Right lobe of liver (tissue), 6 donors: ENCODE measurements around the gene SLC35F4. TPM values are rescaled to one million over a fixed set of nuclear protein-coding genes. Genes with fewer than 3 reads are reported as not detected.
"Not testable (repeated sequence)": the region's sequence is repeated elsewhere in the genome, so short reads cannot be mapped to it uniquely, and the experiment has no call there.

Experiments
- ATAC-seq, 4 donors: fragments of 200-7000 bp; cut with Tn5 transposase; one replicate each; pipeline ENCODE4 v1.9.1; 2020; ENCODE audit warnings: mild to moderate bottlenecking in 4 of 4, moderate library complexity in 4 of 4
- DNase-seq, 3 donors: peaks; one replicate each; pipeline ENCODE4 v3.0.0-alpha.2; 2020
- H3K27ac ChIP-seq, 3 donors: fragments of 200-600 bp; one replicate each; pipeline ENCODE4 v1.8.0; 2022
- H3K27me3 ChIP-seq, 2 donors: fragments of 200-600 bp; one replicate each; pipeline ENCODE4 v1.8.0; 2022
- H3K36me3 ChIP-seq, 4 donors: fragments of 200-600 bp; sonication (generic) in 1 of 4; one replicate each; pipeline versions ENCODE4 v1.5.1 to v1.8.0; 2017 to 2022; ENCODE audit warnings: control low read depth in 1 of 4
- H3K4me1 ChIP-seq, 4 donors: fragments of 200-600 bp; sonication (generic) in 1 of 4; one replicate each; pipeline versions ENCODE4 v1.5.1 to v1.8.0; 2017 to 2022; ENCODE audit warnings: control low read depth in 1 of 4
- H3K4me3 ChIP-seq, 3 donors: fragments of 200-600 bp; one replicate each; pipeline ENCODE4 v1.8.0; 2022
- H3K9me3 ChIP-seq, 4 donors: fragments of 200-600 bp; sonication (generic) in 1 of 4; one replicate each; pipeline versions ENCODE4 v1.5.1 to v1.8.0; 2017 to 2022; ENCODE audit warnings: control low read depth in 1 of 4
- POLR2A ChIP-seq: fragments of 450-650 bp; IDR thresholded peaks from one replicate; pipeline ENCODE4 v1.6.1; 2017; ENCODE audit warnings: antibody characterized with exemption, mild to moderate bottlenecking
- WGBS: methylation state at CpG from one replicate; pipeline ENCODE4 v1.1.6; 2018; ENCODE audit warnings: low coverage, low lambda C conversion rate; ENCODE audit not compliant: insufficient coverage; ENCODE audit errors: missing lambda C conversion rate; 5-methylcytosine and 5-hydroxymethylcytosine counted together
- intact Hi-C, 2 donors: fragments of 100-400 bp; cut with DNase I; formaldehyde crosslinking; loops; one replicate each; pipeline versions ENCODE4 v1.11.2 to v1.14.1; 2022
- total RNA-seq, 6 experiments: library from RNA; depleted of rRNA in 2 of 6; stranded (reverse); fragments of >200 nt in 2 of 6; fragmentation: NEBNext Ultra II Directional in 3 of 6; extraction: Animal tissue kit (Norgen Biotek cat#: 25700) in 3 of 6; gene quantifications; one replicate each; pipeline versions ENCODE4 v1.1.0 to v1.2.4, GENCODE V29; 2016 to 2023
- TF ChIP-seq, protein P1 (sequence below), 4 donors: fragments of 200-600 bp in 3 of 4; fragments of 450-650 bp in 1 of 4; IDR thresholded peaks; one replicate each; pipeline versions ENCODE4 v1.5.1 to v1.8.0; 2016 to 2022; ENCODE audit warnings: antibody characterized with exemption in 4 of 4, mild to moderate bottlenecking in 2 of 4
- donor health status: DM: no; HTN: yes; CAD: no.
- donor health status: DM: no; HTN: no; CAD: no.
- donor health status: DM: no; HTN: no; CAD: no.
- donor health status: DM: no; HTN: yes; CAD: no.
- donor health status: DM: no; HTN: yes; CAD: no.

Gene SLC35F4
- total RNA-seq, 6 experiments from 2014 or later: not detected

DNA sequence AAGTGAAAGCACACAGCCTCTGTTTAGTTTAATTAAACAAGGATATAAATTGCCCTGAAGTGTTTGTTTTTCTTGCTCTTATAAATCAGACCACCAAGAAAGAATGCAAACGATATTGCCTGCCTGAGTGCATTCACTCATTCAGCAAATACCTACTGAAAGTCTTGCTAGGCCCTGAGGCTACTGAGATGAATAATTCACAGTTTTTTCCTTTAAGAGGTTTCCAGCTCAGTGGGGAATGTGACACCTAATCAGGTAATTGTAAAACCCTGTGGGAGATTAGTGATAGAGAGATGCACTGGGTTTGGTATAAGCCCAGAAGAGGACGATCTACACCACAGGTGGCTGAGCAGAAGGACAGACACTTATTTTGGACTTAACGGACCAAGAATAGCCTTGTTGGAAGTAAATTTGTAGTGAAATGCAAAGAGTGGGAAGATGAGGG is 151.4 kb downstream of the SLC35F4 start:
- Histone ChIP-seq H3K27ac (no peak overlapping the region), H3K36me3 (no peaks in the 10 kb centered on the region), H3K4me1 (no peaks in the 10 kb centered on the region), H3K4me3 (no peak overlapping the region), H3K9me3 (no peaks in the 10 kb centered on the region), H3K27me3 (no peaks in the 10 kb centered on the region)
- intact Hi-C loops: no loop called here
- no peak for ATAC-seq
- WGBS: 4% methylated on average over 3 of the region's 3 CpGs
- DNase-seq: no peak
- TF ChIP-seq POLR2A: no peak
- TF ChIP-seq, protein P1, sequence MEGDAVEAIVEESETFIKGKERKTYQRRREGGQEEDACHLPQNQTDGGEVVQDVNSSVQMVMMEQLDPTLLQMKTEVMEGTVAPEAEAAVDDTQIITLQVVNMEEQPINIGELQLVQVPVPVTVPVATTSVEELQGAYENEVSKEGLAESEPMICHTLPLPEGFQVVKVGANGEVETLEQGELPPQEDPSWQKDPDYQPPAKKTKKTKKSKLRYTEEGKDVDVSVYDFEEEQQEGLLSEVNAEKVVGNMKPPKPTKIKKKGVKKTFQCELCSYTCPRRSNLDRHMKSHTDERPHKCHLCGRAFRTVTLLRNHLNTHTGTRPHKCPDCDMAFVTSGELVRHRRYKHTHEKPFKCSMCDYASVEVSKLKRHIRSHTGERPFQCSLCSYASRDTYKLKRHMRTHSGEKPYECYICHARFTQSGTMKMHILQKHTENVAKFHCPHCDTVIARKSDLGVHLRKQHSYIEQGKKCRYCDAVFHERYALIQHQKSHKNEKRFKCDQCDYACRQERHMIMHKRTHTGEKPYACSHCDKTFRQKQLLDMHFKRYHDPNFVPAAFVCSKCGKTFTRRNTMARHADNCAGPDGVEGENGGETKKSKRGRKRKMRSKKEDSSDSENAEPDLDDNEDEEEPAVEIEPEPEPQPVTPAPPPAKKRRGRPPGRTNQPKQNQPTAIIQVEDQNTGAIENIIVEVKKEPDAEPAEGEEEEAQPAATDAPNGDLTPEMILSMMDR (IDR thresholded peaks at IDR 0.05): no peak

DNA sequence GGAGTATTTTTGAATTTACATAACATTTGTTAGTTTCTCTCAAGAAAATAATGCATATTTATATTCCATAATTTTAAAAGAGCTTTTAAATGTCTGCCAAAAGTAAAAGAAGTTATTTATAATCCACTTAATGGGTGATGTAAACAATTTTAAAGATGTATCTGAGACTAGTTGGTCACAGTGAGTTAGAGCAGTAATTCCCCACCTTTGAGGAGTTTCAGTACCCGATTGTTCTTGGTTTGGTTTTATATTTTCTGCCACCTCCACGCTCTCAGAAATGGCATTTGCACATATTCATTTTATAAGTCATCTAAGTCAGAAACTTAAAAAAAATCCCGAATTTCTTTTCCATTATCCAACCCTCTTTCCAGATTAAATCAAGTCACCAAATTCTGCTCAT is 153.2 kb downstream of the SLC35F4 start:
- ATAC-seq: no peak
- H3K4me3 ChIP-seq: no peak overlapping the region
- H3K4me1 ChIP-seq: no peaks in the 10 kb centered on the region
- H3K27me3 ChIP-seq: no peaks in the 10 kb centered on the region
- WGBS: 34% methylated on average over 3 of the region's 3 CpGs
- no peak for DNase-seq
- TF ChIP-seq POLR2A: no peak
- H3K27ac ChIP-seq: no peak overlapping the region
- intact Hi-C loops: no loop called here
- H3K36me3 ChIP-seq: no peaks in the 10 kb centered on the region
- H3K9me3 ChIP-seq: no peaks in the 10 kb centered on the region

DNA sequence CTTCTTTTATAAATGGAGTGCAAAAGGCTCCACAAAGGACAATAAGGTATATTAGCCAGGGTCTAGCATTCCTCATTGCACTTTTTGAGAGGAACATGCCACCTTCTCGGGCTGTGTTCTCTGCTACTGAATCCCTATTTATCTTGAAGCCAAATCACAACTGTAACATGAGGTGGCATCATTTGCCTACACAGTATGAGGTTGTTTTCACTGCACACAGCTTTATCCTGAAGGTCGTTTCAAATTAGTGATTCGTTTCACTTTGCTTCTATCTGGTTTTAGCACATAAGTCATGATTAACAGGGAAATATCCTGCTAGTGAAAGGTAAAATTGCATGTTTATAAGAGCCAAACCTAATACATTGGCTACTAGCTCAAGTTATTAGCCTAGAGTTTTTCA is 153.8 kb downstream of the SLC35F4 start:
- Histone ChIP-seq H3K36me3 (no peaks in the 10 kb centered on the region), H3K27me3 (no peaks in the 10 kb centered on the region), H3K27ac (no peak overlapping the region), H3K9me3 (no peaks in the 10 kb centered on the region), H3K4me3 (no peak overlapping the region), H3K4me1 (no peaks in the 10 kb centered on the region)
- intact Hi-C loops: no loop called here
- DNase-seq (no peak), ATAC-seq (no peak)
- TF ChIP-seq, protein P1 (IDR thresholded peaks at IDR 0.05): no peak
- WGBS: 8% methylated on average over 3 of the region's 3 CpGs

DNA sequence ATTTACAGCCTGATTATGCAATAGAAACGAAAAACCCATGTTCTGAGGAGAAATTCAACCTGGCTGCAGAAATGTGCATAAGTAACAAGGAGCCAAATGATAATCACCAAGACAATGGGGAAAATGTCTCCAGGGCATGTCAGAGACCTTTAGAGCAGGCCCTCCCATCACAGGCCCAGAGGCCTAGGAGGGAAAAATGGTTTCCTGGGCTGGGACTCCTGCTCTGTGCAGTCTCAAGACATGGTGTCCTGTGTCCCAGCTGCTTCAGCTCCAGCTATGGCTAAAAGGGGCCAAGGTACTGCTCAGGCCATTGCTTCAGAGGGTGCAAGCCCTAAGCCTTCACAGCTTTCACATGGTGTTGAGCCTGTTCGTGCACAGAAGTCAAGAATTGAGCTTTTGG is 156.0 kb downstream of the SLC35F4 start:
- no peaks in the 10 kb centered on the region for H3K27me3 ChIP-seq
- H3K9me3 ChIP-seq: no peaks in the 10 kb centered on the region
- H3K36me3 ChIP-seq: no peaks in the 10 kb centered on the region
- DNase-seq (no peak), ATAC-seq (no peak)
- no peak for TF ChIP-seq POLR2A
- TF ChIP-seq, protein P1 (IDR thresholded peaks at IDR 0.05): no peak
- WGBS: 33% methylated on average over 2 of the region's 2 CpGs
- intact Hi-C loops: no loop called here
- no peak overlapping the region for H3K4me3 ChIP-seq
- H3K27ac ChIP-seq: no peak overlapping the region
- no peaks in the 10 kb centered on the region for H3K4me1 ChIP-seq

DNA sequence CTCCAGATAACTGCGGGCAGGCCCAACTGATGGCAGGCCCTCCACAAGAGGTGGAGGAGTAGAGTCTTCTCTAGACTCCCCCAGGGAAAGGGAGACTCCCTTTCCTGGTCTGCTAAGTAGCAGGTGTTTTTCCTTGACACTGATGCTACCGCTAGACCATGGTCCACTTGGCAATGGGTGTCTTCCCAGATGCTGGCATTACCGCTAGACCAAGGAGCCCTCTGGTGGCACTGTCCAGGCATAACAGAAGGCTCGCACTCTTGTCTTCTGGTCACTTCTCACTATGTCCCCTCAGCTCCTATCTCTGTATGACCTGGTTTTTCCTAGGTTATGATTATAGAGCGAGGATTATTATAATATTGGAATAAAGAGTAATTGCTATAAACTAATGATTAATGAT is 156.8 kb downstream of the SLC35F4 start:
- H3K27me3 ChIP-seq, H3K4me3 ChIP-seq, H3K9me3 ChIP-seq, H3K4me1 ChIP-seq, H3K36me3 ChIP-seq, intact Hi-C loops, DNase-seq, ATAC-seq, H3K27ac ChIP-seq: not testable (repeated sequence)
- WGBS: 56% methylated on average over 2 of the region's 5 CpGs

DNA sequence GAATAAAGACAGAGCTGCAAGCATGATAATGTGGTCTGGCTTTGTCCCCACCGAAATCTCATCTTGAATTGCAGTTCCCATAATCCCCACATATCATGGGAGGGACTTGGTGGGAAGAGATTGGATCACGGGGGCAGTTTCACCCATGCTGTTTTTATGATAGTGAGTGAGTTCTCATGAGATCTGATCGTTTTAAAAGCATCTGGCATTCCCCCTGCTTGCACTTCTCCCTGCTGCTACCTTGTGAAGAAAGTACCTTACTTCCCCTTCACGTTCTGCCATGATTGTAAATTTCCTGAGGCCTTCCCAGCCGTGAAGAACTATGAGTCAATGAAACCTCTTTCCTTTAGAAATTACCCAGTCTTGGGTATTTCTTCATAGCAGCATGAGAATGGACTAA is 158.7 kb downstream of the SLC35F4 start:
- no peak overlapping the region for H3K4me3 ChIP-seq
- WGBS: 16% methylated on average over 5 of the region's 5 CpGs
- ATAC-seq: no peak
- no peaks in the 10 kb centered on the region for H3K36me3 ChIP-seq
- H3K9me3 ChIP-seq: no peaks in the 10 kb centered on the region
- intact Hi-C loops: no loop called here
- no peaks in the 10 kb centered on the region for H3K4me1 ChIP-seq
- no peak for DNase-seq
- no peaks in the 10 kb centered on the region for H3K27me3 ChIP-seq
- no peak overlapping the region for H3K27ac ChIP-seq
- TF ChIP-seq, protein P1 (IDR thresholded peaks at IDR 0.05): no peak
- TF ChIP-seq POLR2A: no peak
